GM18517 (cell line): ENCODE results near the gene RAP1B.
"Not testable (repeated sequence)": the region's sequence is repeated elsewhere in the genome, so short reads cannot be mapped to it uniquely, and the experiment has no call there.

Source experiments
- ATAC-seq: cut with Tn5 transposase; IDR thresholded peaks from one replicate; pipeline ENCODE4 v1.9.1; 2021; ENCODE audit warnings: mild to moderate bottlenecking, moderate library complexity; ENCODE audit not compliant: unreplicated experiment

Gene RAP1B

GRCh38 chr12:68631227-68631626, 20.5 kb downstream of the RAP1B start:
- ATAC-seq = no peak

- no peak for ATAC-seq
These were observed 21.8 kb downstream of the RAP1B start for GRCh38 chr12:68632486-68632885.

- peak; percentile 35 for ATAC-seq
These were observed 23.2 kb downstream of the RAP1B start for GRCh38 chr12:68633614-68634558.

GRCh38 chr12:68636268-68636667, 25.6 kb downstream of the RAP1B start:
- ATAC-seq = no peak

GRCh38 chr12:68637439-68637838, 26.7 kb downstream of the RAP1B start:
- ATAC-seq = not testable (repeated sequence)

GRCh38 chr12:68638171-68638570, 27.5 kb downstream of the RAP1B start:
- no peak for ATAC-seq

GRCh38 chr12:68638721-68639395, 28.2 kb downstream of the RAP1B start:
- no peak for ATAC-seq

GRCh38 chr12:68639396-68639767, 28.7 kb downstream of the RAP1B start:
- ATAC-seq = no peak

GRCh38 chr12:68641138-68641537, 30.4 kb downstream of the RAP1B start:
- ATAC-seq = peak; percentile 91

GRCh38 chr12:68646484-68646883, 35.8 kb downstream of the RAP1B start:
- ATAC-seq = no peak

- ATAC-seq = no peak
These were observed 36.8 kb downstream of the RAP1B start for GRCh38 chr12:68647507-68647906.

- ATAC-seq = no peak
These were observed 37.5 kb downstream of the RAP1B start for GRCh38 chr12:68648179-68648578.

- no peak for ATAC-seq
These were observed 54.4 kb downstream of the RAP1B start for GRCh38 chr12:68665016-68665569.

GRCh38 chr12:68667291-68667690, 56.6 kb downstream of the RAP1B start:
- ATAC-seq = no peak

GRCh38 chr12:68667896-68668295, 57.2 kb downstream of the RAP1B start:
- ATAC-seq = no peak

GRCh38 chr12:68671179-68671578, 60.5 kb downstream of the RAP1B start:
- ATAC-seq = no peak

- no peak for ATAC-seq
These were observed 63.1 kb downstream of the RAP1B start for GRCh38 chr12:68673788-68674187.

- no peak for ATAC-seq
These were observed 63.7 kb downstream of the RAP1B start for GRCh38 chr12:68674376-68674775.

GRCh38 chr12:68675101-68675842, 64.6 kb downstream of the RAP1B start:
- no peak for ATAC-seq

- not testable (repeated sequence) for ATAC-seq
These were observed 66.2 kb downstream of the RAP1B start for GRCh38 chr12:68676854-68677253.

GRCh38 chr12:68686262-68686594, 75.5 kb downstream of the RAP1B start:
- ATAC-seq = peak; percentile 4
